Testis (tissue), 3 donors: ENCODE measurements around the gene DOCK9. TPM values are rescaled to one million over a fixed set of nuclear protein-coding genes. Genes with fewer than 3 reads are reported as not detected.

Source experiments
- DNase-seq: peaks from one replicate; pipeline ENCODE4 v3.0.0-alpha.2; 2019
- H3K27ac ChIP-seq, 2 donors: fragments of 200-600 bp; sonication (generic); one replicate each; pipeline ENCODE4 v1.5.1; 2019
- H3K27me3 ChIP-seq: fragments of 200-600 bp; sonication (generic); one replicate; pipeline ENCODE4 v1.5.1; 2019
- H3K36me3 ChIP-seq: fragments of 200-600 bp; sonication (generic); one replicate; pipeline ENCODE4 v1.5.1; 2017; ENCODE audit warnings: low read depth; ENCODE audit errors: missing control alignments
- H3K4me1 ChIP-seq: fragments of 200-600 bp; sonication (generic); one replicate; pipeline ENCODE4 v1.5.1; 2019
- H3K4me3 ChIP-seq, 2 donors: fragments of 200-600 bp; sonication (generic); one replicate each; pipeline ENCODE4 v1.5.1; 2017 to 2019
- H3K9me3 ChIP-seq: fragments of 200-600 bp; sonication (generic); one replicate; pipeline ENCODE4 v1.5.1; 2017
- CTCF ChIP-seq, 3 experiments: fragments of 450-650 bp in 2 of 3; fragments of 200-600 bp in 1 of 3; sonication (generic) in 1 of 3; IDR thresholded peaks; one replicate each; pipeline ENCODE4 v1.5.1; 2016 to 2019; ENCODE audit warnings: antibody characterized with exemption in 3 of 3, mild to moderate bottlenecking in 2 of 3, moderate library complexity in 1 of 3
- POLR2A ChIP-seq: fragments of 450-650 bp; IDR thresholded peaks from one replicate; pipeline ENCODE4 v1.6.1; 2017; ENCODE audit warnings: antibody characterized with exemption, mild to moderate bottlenecking, moderate library complexity
- WGBS, 2 donors: methylation state at CpG; one replicate each; pipeline ENCODE4 v1.1.5; 2018; 5-methylcytosine and 5-hydroxymethylcytosine counted together
- intact Hi-C: fragments of 100-400 bp; cut with DNase I; formaldehyde crosslinking; loops from one replicate; pipeline ENCODE4 v1.15.1; 2023; ENCODE audit warnings: low total_unique reads
- polyA plus RNA-seq: library from polyadenylated mRNA; stranded (reverse); fragments of 350-450 nt; fragmentation: Illumina TruSeq; extraction: RNeasy Lipid Tissue Mini Kit (QIAGEN cat#74804); gene quantifications from one replicate; pipeline ENCODE4 v1.2.3, GENCODE V29; 2014; ENCODE audit warnings: low read depth, low replicate concordance; ENCODE audit not compliant: insufficient read depth
- total RNA-seq, 2 donors: library from RNA; depleted of rRNA; stranded (reverse); fragments of >200 nt; gene quantifications; one replicate each; pipeline ENCODE4 v1.2.3, GENCODE V29; 2016

The DOCK9 gene
- total and polyA plus RNA-seq, 3 donors from 2014 or later: 48.0 to 74.9 (median 63.4) TPM

- Histone ChIP-seq H3K27me3 (no peaks in the 10 kb centered on the region), H3K4me3 (no peak overlapping the region), H3K9me3 (no peaks in the 10 kb centered on the region), H3K4me1 (no peaks in the 10 kb centered on the region), H3K27ac (no peak overlapping the region), H3K36me3 (no peaks in the 10 kb centered on the region)
- WGBS, 2 donors: 94 to 97% methylated on average over 7 of the region's 7 CpGs
- TF ChIP-seq CTCF (IDR thresholded peaks at IDR 0.05) (no peak), POLR2A (no peak)
- DNase-seq: no peak
- intact Hi-C loops: no loop called here
Measured at GRCh38 chr13:98942485-98942884, 35.4 kb downstream of the DOCK9 start.

DNA sequence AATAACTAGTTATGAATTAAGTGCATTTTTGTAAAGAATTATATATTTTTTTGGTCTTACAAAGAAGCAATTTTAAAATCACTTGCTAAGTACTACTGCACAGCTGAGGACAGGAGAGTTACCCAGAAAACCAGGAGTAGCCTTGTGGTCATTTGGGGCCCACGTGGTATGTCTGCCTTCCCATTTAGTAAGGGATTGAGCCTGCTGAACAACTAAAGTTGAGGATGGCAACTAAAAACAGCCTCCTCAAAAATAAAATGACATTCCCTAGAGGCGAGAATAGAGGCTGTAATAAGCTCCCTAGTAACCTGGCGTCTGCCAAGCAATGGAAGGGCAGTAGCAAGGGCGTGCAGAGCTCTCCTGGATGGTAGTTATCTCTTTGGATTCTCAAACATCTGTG, 36.3 kb downstream of the DOCK9 start:
- Histone ChIP-seq H3K4me1 (no peaks in the 10 kb centered on the region), H3K27ac (no peak overlapping the region), H3K4me3 (no peak overlapping the region), H3K9me3 (no peaks in the 10 kb centered on the region), H3K36me3 (no peaks in the 10 kb centered on the region), H3K27me3 (no peaks in the 10 kb centered on the region)
- WGBS, 2 donors: 89 to 98% methylated on average over 4 of the region's 4 CpGs
- TF ChIP-seq CTCF (IDR thresholded peaks at IDR 0.05) (no peak), POLR2A (no peak)
- intact Hi-C loops: no loop called here
- DNase-seq: no peak

- WGBS, 2 donors: 77 to 88% methylated on average over 5 of the region's 5 CpGs
- Histone ChIP-seq H3K27ac (no peak overlapping the region), H3K4me3 (no peak overlapping the region), H3K4me1 (no peaks in the 10 kb centered on the region), H3K36me3 (no peaks in the 10 kb centered on the region), H3K27me3 (no peaks in the 10 kb centered on the region), H3K9me3 (no peaks in the 10 kb centered on the region)
- intact Hi-C loops: no loop called here
- TF ChIP-seq CTCF (IDR thresholded peaks at IDR 0.05) (no peak), POLR2A (no peak)
- DNase-seq: no peak
Measured at GRCh38 chr13:98941126-98941525, 36.7 kb downstream of the DOCK9 start.

DNA sequence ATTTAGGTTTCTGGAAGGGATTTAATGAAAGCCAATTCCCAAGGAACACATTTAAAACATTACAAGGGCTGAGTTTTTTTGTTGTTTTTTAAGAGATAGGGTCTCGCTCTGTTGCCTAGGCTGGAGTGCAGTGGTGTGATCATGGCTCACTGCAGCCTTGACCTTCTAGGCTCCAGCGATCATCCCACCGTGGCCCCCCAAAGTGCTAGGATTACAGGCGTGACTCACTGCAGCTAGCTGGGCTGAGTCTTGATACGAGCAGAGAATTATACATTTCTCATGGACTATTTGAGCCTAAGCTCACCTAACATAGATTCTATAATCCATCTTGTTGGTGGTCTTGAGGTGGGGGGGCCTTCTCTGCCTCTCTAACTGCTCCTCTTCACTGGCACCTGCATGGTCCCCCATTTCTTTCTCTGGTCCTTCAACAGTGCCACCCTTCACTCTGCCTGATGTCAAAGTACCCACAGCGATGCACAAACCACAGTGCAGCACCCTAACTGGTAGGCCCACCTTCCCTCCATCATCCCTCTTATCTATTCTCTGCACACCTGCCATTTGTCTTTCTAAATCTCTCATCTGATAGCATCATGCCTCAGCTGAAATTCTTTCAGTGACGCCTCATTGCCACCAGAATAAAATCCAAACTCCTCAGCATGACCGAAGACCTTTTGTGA, 37.4 kb downstream of the DOCK9 start:
- no peaks in the 10 kb centered on the region for H3K36me3 ChIP-seq
- no peak for DNase-seq

More for the DNA sequence above, 37.4 kb downstream of the DOCK9 start:
- no peak for TF ChIP-seq CTCF (IDR thresholded peaks at IDR 0.05)
- intact Hi-C loops: no loop called here
- Histone ChIP-seq H3K27ac (no peak overlapping the region), H3K27me3 (no peaks in the 10 kb centered on the region), H3K4me3 (no peak overlapping the region), H3K9me3 (no peaks in the 10 kb centered on the region), H3K4me1 (no peaks in the 10 kb centered on the region)
- WGBS, 2 donors: 69 to 73% methylated on average over 8 of the region's 8 CpGs
